GM12874 (cell line): ENCODE data around the gene DBT.

Experiments used
- CTCF ChIP-seq: IDR thresholded peaks from 2 replicates; pipeline ENCODE4 v1.5.1; 2011; ENCODE audit warnings: low read depth, mild to moderate bottlenecking, control low read depth, low read length, moderate library complexity; ENCODE audit not compliant: insufficient read depth

DBT gene

DNA sequence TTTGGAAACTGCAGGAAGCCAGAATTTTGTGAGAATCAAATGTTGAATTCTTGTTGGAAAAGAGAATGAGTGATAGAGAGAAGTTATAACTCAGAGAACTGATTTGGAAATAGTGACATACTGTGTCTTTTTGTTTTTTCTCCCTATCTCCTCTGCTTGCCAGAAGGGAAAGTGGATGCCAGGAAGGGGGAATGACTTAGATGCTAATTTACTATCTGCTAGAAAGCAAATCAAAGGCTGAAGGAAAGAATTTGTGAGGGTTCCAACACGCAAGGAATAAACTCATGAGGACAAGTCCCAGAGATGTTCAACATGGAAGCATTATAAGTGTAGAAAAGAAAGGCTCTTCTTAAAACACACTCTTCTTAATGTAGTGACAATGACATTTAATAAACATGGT, 51.0 kb downstream of the DBT start:
- no peak for TF ChIP-seq CTCF

DNA sequence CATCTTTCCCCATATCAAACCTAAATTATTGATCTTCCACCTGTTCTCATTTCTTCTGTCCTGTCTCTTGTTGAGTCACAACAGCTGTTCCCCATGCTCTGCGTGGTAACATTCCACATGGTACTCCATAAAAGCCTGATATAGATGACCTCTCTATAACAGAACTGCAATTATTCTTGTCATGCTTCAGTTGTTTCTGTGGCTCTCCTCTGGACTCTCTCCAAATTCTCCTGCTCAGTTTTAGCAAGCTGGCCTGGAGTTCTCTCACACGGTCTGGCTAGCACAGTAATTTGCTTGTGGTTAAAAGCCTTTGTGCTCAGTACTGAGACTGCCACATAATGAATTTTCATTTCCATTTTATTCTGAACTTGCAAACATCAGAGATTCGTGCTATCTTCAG, 61.0 kb downstream of the DBT start:
- TF ChIP-seq CTCF, result no peak

DNA sequence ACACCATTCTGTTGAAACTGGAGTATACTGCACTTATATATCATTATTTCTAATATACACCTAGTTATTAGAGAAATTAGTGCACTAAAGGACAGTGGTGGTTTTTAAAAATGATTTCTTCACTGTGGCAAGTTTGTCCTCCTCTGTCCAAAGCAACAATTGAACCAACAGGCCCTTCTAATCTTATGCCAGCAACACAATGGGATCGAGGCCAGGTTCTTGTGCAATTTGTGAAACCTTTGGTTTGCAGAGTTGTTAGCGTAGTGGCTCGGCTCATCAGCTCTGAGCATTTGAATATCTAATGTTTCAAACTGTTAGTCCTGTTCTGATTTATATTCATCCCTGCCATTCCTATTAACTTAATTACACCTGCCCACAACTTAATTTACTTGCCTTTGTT, 61.7 kb downstream of the DBT start:
- TF ChIP-seq CTCF, result no peak

- TF ChIP-seq CTCF, result no peak
These were observed 65.1 kb downstream of the DBT start for GRCh38 chr1:100184536-100184935.

DNA sequence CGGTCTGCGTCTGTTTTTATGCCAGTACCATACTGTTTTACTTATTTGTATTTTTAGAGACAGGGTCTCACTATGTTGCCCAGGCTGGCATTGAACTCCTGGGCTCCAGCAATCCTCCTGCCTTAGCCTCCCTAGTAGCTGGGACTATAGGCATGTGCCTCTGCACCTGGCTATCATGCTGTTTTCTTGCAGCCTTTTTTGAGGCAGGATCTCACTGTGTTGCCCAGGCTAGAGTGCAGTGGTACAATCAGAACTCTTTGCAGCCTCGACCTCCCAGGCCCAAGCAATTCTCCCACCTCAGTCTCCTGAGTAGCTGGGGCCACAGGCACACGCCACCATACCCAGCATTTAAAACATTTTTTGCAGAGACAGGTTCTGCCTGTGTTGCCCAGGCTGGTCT, 66.3 kb downstream of the DBT start:
- no peak for TF ChIP-seq CTCF

DNA sequence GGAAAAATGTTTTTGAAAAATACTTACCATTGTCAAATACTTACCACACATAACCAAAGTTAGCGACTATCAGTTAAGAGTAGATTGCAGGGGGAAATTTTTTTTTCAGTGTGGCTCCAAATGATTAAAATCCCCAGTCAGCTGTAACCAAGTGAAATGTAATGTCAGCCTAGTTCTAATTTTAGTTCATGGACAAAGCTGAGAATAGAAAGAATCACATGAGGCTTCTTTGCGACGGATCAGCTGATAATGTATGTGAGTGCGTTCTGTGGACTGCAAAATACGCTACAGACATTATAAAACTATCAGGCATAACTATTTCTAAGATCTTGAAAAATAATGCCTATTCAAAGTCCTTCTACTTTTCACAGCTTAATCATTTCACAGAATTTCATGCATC, 71.5 kb downstream of the DBT start, which contains the start of gene LRRC39:
Gene LRRC39, minus strand, starts transcription at position 166 of the 400 bp plus-strand sequence. CDS start 9,740 bp downstream, outside the sequence.
- TF ChIP-seq CTCF, result no peak

- TF ChIP-seq CTCF, result no peak
These were observed 72.2 kb downstream of the DBT start for GRCh38 chr1:100177295-100178041.

DNA sequence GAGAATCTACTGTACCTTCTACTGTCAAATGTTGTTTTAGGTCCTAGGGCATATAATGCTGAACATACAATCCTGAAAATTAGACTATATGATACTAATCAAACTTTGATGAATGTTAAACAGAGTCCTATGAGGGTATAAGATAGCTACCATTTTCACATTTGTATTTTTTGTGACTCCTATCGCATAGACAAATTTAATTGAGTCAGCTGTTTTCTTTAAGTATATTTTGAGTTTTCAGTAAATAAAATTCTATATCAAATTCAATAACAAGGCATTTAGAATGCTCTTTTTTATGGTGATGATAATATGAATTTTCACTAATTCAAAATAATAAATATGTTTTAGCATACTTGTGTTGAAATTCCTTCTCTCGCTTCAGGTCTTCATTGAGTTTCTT, 81.6 kb downstream of the DBT start:
- TF ChIP-seq CTCF, result no peak
